HepG2 (cell line): ENCODE results near the gene TBXAS1. TPM values are rescaled to one million over a fixed set of nuclear protein-coding genes. Genes with fewer than 3 reads are reported as not detected.

Experiments used
- ATAC-seq: fragments of 200-7000 bp; cut with Tn5 transposase; 3 replicates; pipeline ENCODE4 v1.9.1; 2020; ENCODE audit warnings: mild to moderate bottlenecking, moderate library complexity
- BruUV-seq: library from RNA; stranded (reverse); fragments of 400-500 nt; replicated peaks from 2 replicates; lab custom pipeline; 2021; lab: Mats Ljungman, UMichigan
- CTCF ChIA-PET: fragments of 300-600 bp; formaldehyde crosslinking; extraction: SDS; loops from one replicate; lab custom pipeline; 2021; ENCODE audit warnings: low total read pairs, inconsistent platforms, low intra/inter-chr PET ratio; lab: Yijun Ruan, JAX
- POLR2A ChIA-PET: fragments of 350-600 bp; sonication (Branson Sonifier 250); formaldehyde crosslinking; loops from one replicate; lab custom pipeline; 2020; ENCODE audit warnings: antibody characterized with exemption, inconsistent platforms; lab: Yijun Ruan, JAX
- DNase-seq: peaks from one replicate; pipeline ENCODE4 v3.0.0-alpha.2; 2015; ENCODE audit warnings: low spot score
- FAIRE-seq: peaks from 3 replicates; lab custom pipeline; 2011; peaks lifted over from hg19 to GRCh38; lab: Jason Lieb, UNC
- H2AFZ ChIP-seq: one replicate; pipeline ENCODE4 v1.6.1; 2011; ENCODE audit warnings: low read length, inconsistent platforms
- H3K27ac ChIP-seq: fragments of 300-600 bp; 3 replicates; pipeline ENCODE4 v1.8.0; 2011; ENCODE audit warnings: mixed run types, mild to moderate bottlenecking, mixed read lengths, low read length, inconsistent platforms; ENCODE audit not compliant: insufficient read depth; ENCODE audit errors: extremely low read length
- H3K27me3 ChIP-seq, 2 experiments: fragments of 200-600 bp in 1 of 2; 2 replicates in 1 of 2; 3 replicates in 1 of 2; pipeline versions ENCODE4 v1.6.0 to v1.8.0; 2011; ENCODE audit warnings: low read length in 2 of 2, mild to moderate bottlenecking in 2 of 2, moderate library complexity in 2 of 2, inconsistent platforms in 1 of 2; ENCODE audit not compliant: insufficient read depth in 2 of 2, control insufficient read depth in 1 of 2
- H3K36me3 ChIP-seq, 2 experiments: fragments of 200-600 bp in 1 of 2; replicated peaks in 1 of 2; 2 replicates in 1 of 2; 3 replicates in 1 of 2; pipeline versions ENCODE4 v1.5.1 to v1.8.0; 2011; ENCODE audit warnings: low read length in 2 of 2, inconsistent platforms in 1 of 2; ENCODE audit not compliant: insufficient read depth in 2 of 2, control insufficient read depth in 1 of 2
- H3K4me1 ChIP-seq: 2 replicates; pipeline ENCODE4 v1.5.1; 2012; ENCODE audit warnings: low read length, inconsistent platforms; ENCODE audit not compliant: insufficient read depth
- H3K4me2 ChIP-seq: 2 replicates; pipeline ENCODE4 v1.6.0; 2011; ENCODE audit warnings: low read depth, low read length, inconsistent platforms
- H3K4me3 ChIP-seq, 3 experiments: fragments of 200-600 bp in 1 of 3; sonication (generic), shearing (Covaris generic) in 1 of 3; replicated peaks in 1 of 3; 2 replicates each; pipeline ENCODE4 v1.5.1; 2011 to 2016; ENCODE audit warnings: low read length in 3 of 3, inconsistent platforms in 2 of 3, low read depth in 2 of 3, mild to moderate bottlenecking in 2 of 3, control low read depth in 1 of 3, mixed read lengths in 1 of 3; ENCODE audit not compliant: insufficient read depth in 1 of 3
- H3K79me2 ChIP-seq: one replicate; pipeline ENCODE4 v1.6.1; 2011; ENCODE audit warnings: low read length, inconsistent platforms; ENCODE audit not compliant: insufficient read depth
- H3K9ac ChIP-seq: 2 replicates; pipeline ENCODE4 v1.6.0; 2011; ENCODE audit warnings: mild to moderate bottlenecking, low read depth, low read length, inconsistent platforms; ENCODE audit not compliant: insufficient read depth
- H3K9me3 ChIP-seq: 2 replicates; pipeline ENCODE4 v1.5.1; 2012; ENCODE audit warnings: mild to moderate bottlenecking, low read length
- H4K20me1 ChIP-seq: 2 replicates; pipeline ENCODE4 v1.6.0; 2011; ENCODE audit warnings: inconsistent platforms, mild to moderate bottlenecking, low read length, moderate library complexity; ENCODE audit not compliant: insufficient read depth
- ARID2 ChIP-seq: sonication (generic); formaldehyde crosslinking; IDR thresholded peaks from 2 replicates; pipeline ENCODE4 v1.8.1; 2022; ENCODE audit warnings: mild to moderate bottlenecking, missing genetic modification reagents, borderline replicate concordance
- ATAD3A ChIP-seq: sonication (generic); formaldehyde crosslinking; IDR thresholded peaks from 2 replicates; pipeline ENCODE4 v1.4.0; 2020; ENCODE audit warnings: missing genetic modification reagents
- CBX1 ChIP-seq: IDR thresholded peaks from one replicate; pipeline ENCODE4 v1.6.1; 2016; ENCODE audit warnings: antibody characterized with exemption, low read depth
- RAD51 ChIP-seq: fragments of 450-650 bp; IDR thresholded peaks from 2 replicates; pipeline ENCODE4 v1.6.1; 2016; ENCODE audit warnings: borderline replicate concordance
- WIZ ChIP-seq: sonication (generic); formaldehyde crosslinking; IDR thresholded peaks from 2 replicates; pipeline ENCODE4 v1.5.1; 2020; ENCODE audit warnings: mild to moderate bottlenecking, missing genetic modification reagents
- XRCC5 ChIP-seq: fragments of 200-400 bp; formaldehyde crosslinking; optimal IDR thresholded peaks from 2 replicates; pipeline ENCODE3; 2017; ENCODE audit warnings: mild to moderate bottlenecking, low read length
- ZNF501 ChIP-seq: sonication (generic); formaldehyde crosslinking; IDR thresholded peaks from 2 replicates; pipeline ENCODE4 v1.5.1; 2020; ENCODE audit warnings: mild to moderate bottlenecking, moderate library complexity, missing genetic modification reagents
- WGBS: methylation state at CpG from one replicate; pipeline ENCODE4 v1.1.6; 2017; ENCODE audit warnings: low lambda C conversion rate; 5-methylcytosine and 5-hydroxymethylcytosine counted together
- in situ Hi-C: cut with HindIII; loops from 2 replicates; pipeline ENCODE4 v1.10.0; 2017; ENCODE audit warnings: low pct_unique_long_range_greater_than_20kb; ENCODE audit not compliant: extremely low pct_ligation_motif_present
- intact Hi-C: fragments of 100-400 bp; cut with micrococcal nuclease; formaldehyde crosslinking; loops from one replicate; pipeline ENCODE4 v1.10.0; 2022; ENCODE audit not compliant: unreplicated experiment
- polyA plus RNA-seq, 8 experiments: library from polyadenylated mRNA; depleted of rRNA in 3 of 8; stranded (reverse) in 7 of 8; unstranded in 1 of 8; fragments of >200 nt; fragmentation: Illumina TruSeq in 4 of 8; extraction: Trizol in 4 of 8; gene quantifications; 2 replicates each; pipeline versions ENCODE4 v1.2.1 to v1.2.3, GENCODE V29; 2011 to 2016; ENCODE audit warnings: low read depth in 4 of 8, missing spikeins in 1 of 8, mixed read lengths in 1 of 8; ENCODE audit not compliant: insufficient read depth in 1 of 8
- total RNA-seq, 5 experiments: library from RNA; depleted of rRNA; stranded (reverse); fragments of >200 nt; fragmentation: Illumina TruSeq; extraction: Trizol; gene quantifications; 2 replicates each; pipeline ENCODE4 v1.2.3, GENCODE V29; 2016; ENCODE audit warnings: low read depth in 1 of 5
- TF ChIP-seq, protein P1 (sequence below): sonication (generic); formaldehyde crosslinking; IDR thresholded peaks from 2 replicates; pipeline ENCODE4 v1.8.1; 2023; ENCODE audit warnings: mild to moderate bottlenecking, missing genetic modification reagents
- TF ChIP-seq, protein P2 (sequence below): sonication (generic); formaldehyde crosslinking; IDR thresholded peaks from 2 replicates; pipeline ENCODE4 v1.5.0; 2020; ENCODE audit warnings: mild to moderate bottlenecking, missing genetic modification reagents, borderline replicate concordance

The TBXAS1 gene
- total and polyA plus RNA-seq, 2 of the 13 experiments (the other 11 are each of a cell fraction or from before 2014, with no cell fraction given), result 4.0 to 4.9 TPM

DNA sequence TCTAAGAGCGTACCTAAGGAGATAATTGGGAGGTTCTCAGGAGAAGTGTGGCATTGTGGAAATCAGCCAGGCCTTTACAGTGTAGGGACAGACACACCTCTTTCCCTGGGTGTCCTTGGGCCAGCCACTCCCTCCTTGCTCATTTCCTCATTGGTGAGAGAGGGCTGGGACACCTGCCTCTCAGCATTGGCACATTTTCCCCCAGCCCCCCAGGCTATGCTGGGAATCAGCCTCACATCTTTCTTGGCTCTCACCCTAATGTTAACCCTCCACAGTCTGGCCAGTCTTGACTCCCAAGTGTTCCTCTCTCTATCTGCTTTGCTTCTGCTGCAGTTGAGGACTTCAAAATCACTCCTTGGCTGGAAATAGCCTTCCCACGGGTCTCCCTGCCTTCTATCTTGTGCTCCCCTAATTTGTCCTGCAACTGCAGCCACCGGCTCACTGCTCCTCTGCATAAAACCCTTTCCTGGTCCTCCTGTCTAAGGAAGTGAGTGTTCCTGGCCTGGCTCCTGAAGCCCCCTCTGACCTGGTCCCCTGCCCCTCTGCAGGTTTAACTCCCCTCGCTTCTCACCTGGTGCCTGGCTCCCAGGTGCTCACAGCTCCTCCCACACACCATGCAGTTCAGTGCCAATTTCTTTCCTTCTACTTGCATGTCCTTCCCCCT lies 15.8 kb downstream of the TBXAS1 start:
- peaks cover 28% of the 10 kb centered on the region for H3K4me1 ChIP-seq
- H2AFZ ChIP-seq, result no peak overlapping the region
- H3K79me2 ChIP-seq, result no peaks in the 10 kb centered on the region
- H3K9ac ChIP-seq, result no peak overlapping the region
- 63% methylated on average over 4 of the region's 4 CpGs for WGBS
- peaks cover 6% of the 10 kb centered on the region for H3K9me3 ChIP-seq
- ChIA-PET POLR2A (no interaction called here), CTCF (no interaction called here)
- H4K20me1 ChIP-seq, result no peaks in the 10 kb centered on the region
- no TSS peak for BruUV-seq
- no peak overlapping the region for H3K27ac ChIP-seq
- ATAC-seq, result no peak
- H3K27me3 ChIP-seq, result no peaks in the 10 kb centered on the region
- no peak for FAIRE-seq
- no peaks in the 10 kb centered on the region for H3K36me3 ChIP-seq
- TF ChIP-seq WIZ (CRISPR knock-in tag), result no peak
- intact Hi-C loops (no loop called here), in situ Hi-C loops (no loop called here)
- no peak for DNase-seq
- H3K4me2 ChIP-seq, result no peak overlapping the region
- no peak overlapping the region for H3K4me3 ChIP-seq

DNA sequence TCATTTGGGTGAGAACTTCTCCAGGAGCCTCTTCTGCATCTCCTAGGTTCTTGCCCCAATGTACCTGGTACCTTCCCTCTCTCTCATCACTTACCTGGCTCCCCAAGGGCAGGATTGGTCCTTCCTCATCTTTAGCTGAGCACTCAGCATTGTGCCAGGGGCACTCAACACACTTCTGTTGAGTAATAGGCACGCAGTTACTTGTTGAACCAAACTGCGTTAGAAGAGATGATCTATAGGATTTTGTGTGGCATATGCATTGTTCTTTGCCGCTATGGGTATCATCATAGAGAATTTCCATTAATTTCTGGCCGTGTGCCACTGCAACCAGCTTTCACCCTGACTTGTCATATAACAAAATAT lies 16.4 kb downstream of the TBXAS1 start:
- no peaks in the 10 kb centered on the region for H3K79me2 ChIP-seq
- H3K4me3 ChIP-seq, result no peak overlapping the region
- no peak for ATAC-seq
- in situ Hi-C loops, result no loop called here
- ChIA-PET CTCF (no interaction called here), POLR2A (no interaction called here)
- no peaks in the 10 kb centered on the region for H3K36me3 ChIP-seq
- H3K9ac ChIP-seq, result no peak overlapping the region
- H3K27me3 ChIP-seq, result no peaks in the 10 kb centered on the region
- H2AFZ ChIP-seq, result no peak overlapping the region
- 56% methylated on average over 4 of the region's 4 CpGs for WGBS
- H3K4me1 ChIP-seq, result peaks cover 28% of the 10 kb centered on the region
- intact Hi-C loops, result no loop called here
- no peak overlapping the region for H3K27ac ChIP-seq
- no TSS peak for BruUV-seq
- H3K4me2 ChIP-seq, result no peak overlapping the region
- FAIRE-seq, result no peak
- peaks cover 6% of the 10 kb centered on the region for H3K9me3 ChIP-seq
- no peak for DNase-seq
- H4K20me1 ChIP-seq, result no peaks in the 10 kb centered on the region
- TF ChIP-seq ZNF501 (no peak), ARID2 (CRISPR knock-in tag) (no peak), ATAD3A (CRISPR knock-in tag) (no peak), RAD51 (no peak), CBX1 (no peak), XRCC5 (no peak)
- TF ChIP-seq, protein P1, sequence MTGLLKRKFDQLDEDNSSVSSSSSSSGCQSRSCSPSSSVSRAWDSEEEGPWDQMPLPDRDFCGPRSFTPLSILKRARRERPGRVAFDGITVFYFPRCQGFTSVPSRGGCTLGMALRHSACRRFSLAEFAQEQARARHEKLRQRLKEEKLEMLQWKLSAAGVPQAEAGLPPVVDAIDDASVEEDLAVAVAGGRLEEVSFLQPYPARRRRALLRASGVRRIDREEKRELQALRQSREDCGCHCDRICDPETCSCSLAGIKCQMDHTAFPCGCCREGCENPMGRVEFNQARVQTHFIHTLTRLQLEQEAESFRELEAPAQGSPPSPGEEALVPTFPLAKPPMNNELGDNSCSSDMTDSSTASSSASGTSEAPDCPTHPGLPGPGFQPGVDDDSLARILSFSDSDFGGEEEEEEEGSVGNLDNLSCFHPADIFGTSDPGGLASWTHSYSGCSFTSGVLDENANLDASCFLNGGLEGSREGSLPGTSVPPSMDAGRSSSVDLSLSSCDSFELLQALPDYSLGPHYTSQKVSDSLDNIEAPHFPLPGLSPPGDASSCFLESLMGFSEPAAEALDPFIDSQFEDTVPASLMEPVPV (CRISPR knock-in tag), result no peak
- TF ChIP-seq, protein P2, sequence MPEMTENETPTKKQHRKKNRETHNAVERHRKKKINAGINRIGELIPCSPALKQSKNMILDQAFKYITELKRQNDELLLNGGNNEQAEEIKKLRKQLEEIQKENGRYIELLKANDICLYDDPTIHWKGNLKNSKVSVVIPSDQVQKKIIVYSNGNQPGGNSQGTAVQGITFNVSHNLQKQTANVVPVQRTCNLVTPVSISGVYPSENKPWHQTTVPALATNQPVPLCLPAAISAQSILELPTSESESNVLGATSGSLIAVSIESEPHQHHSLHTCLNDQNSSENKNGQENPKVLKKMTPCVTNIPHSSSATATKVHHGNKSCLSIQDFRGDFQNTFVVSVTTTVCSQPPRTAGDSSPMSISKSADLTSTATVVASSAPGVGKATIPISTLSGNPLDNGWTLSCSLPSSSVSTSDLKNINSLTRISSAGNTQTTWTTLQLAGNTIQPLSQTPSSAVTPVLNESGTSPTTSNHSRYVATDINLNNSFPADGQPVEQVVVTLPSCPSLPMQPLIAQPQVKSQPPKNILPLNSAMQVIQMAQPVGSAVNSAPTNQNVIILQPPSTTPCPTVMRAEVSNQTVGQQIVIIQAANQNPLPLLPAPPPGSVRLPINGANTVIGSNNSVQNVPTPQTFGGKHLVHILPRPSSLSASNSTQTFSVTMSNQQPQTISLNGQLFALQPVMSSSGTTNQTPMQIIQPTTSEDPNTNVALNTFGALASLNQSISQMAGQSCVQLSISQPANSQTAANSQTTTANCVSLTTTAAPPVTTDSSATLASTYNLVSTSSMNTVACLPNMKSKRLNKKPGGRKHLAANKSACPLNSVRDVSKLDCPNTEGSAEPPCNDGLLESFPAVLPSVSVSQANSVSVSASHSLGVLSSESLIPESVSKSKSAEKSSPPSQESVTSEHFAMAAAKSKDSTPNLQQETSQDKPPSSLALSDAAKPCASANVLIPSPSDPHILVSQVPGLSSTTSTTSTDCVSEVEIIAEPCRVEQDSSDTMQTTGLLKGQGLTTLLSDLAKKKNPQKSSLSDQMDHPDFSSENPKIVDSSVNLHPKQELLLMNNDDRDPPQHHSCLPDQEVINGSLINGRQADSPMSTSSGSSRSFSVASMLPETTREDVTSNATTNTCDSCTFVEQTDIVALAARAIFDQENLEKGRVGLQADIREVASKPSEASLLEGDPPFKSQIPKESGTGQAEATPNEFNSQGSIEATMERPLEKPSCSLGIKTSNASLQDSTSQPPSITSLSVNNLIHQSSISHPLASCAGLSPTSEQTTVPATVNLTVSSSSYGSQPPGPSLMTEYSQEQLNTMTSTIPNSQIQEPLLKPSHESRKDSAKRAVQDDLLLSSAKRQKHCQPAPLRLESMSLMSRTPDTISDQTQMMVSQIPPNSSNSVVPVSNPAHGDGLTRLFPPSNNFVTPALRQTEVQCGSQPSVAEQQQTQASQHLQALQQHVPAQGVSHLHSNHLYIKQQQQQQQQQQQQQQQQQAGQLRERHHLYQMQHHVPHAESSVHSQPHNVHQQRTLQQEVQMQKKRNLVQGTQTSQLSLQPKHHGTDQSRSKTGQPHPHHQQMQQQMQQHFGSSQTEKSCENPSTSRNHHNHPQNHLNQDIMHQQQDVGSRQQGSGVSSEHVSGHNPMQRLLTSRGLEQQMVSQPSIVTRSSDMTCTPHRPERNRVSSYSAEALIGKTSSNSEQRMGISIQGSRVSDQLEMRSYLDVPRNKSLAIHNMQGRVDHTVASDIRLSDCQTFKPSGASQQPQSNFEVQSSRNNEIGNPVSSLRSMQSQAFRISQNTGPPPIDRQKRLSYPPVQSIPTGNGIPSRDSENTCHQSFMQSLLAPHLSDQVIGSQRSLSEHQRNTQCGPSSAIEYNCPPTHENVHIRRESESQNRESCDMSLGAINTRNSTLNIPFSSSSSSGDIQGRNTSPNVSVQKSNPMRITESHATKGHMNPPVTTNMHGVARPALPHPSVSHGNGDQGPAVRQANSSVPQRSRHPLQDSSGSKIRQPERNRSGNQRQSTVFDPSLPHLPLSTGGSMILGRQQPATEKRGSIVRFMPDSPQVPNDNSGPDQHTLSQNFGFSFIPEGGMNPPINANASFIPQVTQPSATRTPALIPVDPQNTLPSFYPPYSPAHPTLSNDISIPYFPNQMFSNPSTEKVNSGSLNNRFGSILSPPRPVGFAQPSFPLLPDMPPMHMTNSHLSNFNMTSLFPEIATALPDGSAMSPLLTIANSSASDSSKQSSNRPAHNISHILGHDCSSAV (CRISPR knock-in tag), result no peak
